IMR-90 (cell line): ENCODE results near the gene MYH11. TPM values are rescaled to one million over a fixed set of nuclear protein-coding genes. Genes with fewer than 3 reads are reported as not detected.

ENCODE experiments used
- ATAC-seq: fragments of 200-7000 bp; cut with Tn5 transposase; 2 replicates; pipeline ENCODE4 v1.9.1; 2020; ENCODE audit warnings: low read depth, mild to moderate bottlenecking, moderate library complexity
- BruUV-seq: library from RNA; stranded (reverse); fragments of 400-500 nt; replicated peaks from 2 replicates; lab custom pipeline; 2021; lab: Mats Ljungman, UMichigan
- CTCF ChIA-PET: fragments of 300-600 bp; formaldehyde crosslinking; extraction: SDS; loops from one replicate; lab custom pipeline; 2021; ENCODE audit warnings: antibody characterized with exemption; lab: Yijun Ruan, JAX
- POLR2A ChIA-PET: fragments of 300-600 bp; sonication (Branson Sonifier 250); formaldehyde crosslinking; loops from one replicate; lab custom pipeline; 2022; ENCODE audit warnings: antibody characterized with exemption; ENCODE audit not compliant: unreplicated experiment; lab: Charles Lee
- DNase-seq: peaks from one replicate; pipeline ENCODE4 v3.0.0; 2013
- H2AFZ ChIP-seq: replicated peaks from 2 replicates; pipeline ENCODE3; 2013; ENCODE audit warnings: low read length, mild to moderate bottlenecking; ENCODE audit not compliant: poor library complexity
- H2AK5ac ChIP-seq: 2 replicates; pipeline ENCODE4 v1.6.1; 2013; ENCODE audit warnings: low read depth, low read length, inconsistent platforms
- H2AK9ac ChIP-seq: replicated peaks from 2 replicates; pipeline ENCODE3; 2013; ENCODE audit warnings: mild to moderate bottlenecking, low read depth, low read length, moderate library complexity; ENCODE audit not compliant: poor library complexity
- H2BK120ac ChIP-seq: 2 replicates; pipeline ENCODE4 v1.6.1; 2013; ENCODE audit warnings: low read depth, low read length, inconsistent platforms
- H2BK15ac ChIP-seq: 3 replicates; pipeline ENCODE4 v1.6.1; 2013; ENCODE audit warnings: low read depth, low read length, inconsistent platforms
- H2BK20ac ChIP-seq: 2 replicates; pipeline ENCODE4 v1.6.1; 2013; ENCODE audit warnings: low read depth, mild to moderate bottlenecking, inconsistent platforms, low read length, moderate library complexity
- H2BK5ac ChIP-seq: 2 replicates; pipeline ENCODE4 v1.6.1; 2013; ENCODE audit warnings: mild to moderate bottlenecking, low read depth, low read length, inconsistent platforms; ENCODE audit not compliant: poor library complexity, severe bottlenecking
- H3K14ac ChIP-seq: replicated peaks from 2 replicates; pipeline ENCODE4 v1.6.1; 2013; ENCODE audit warnings: low read depth, low read length, inconsistent platforms
- H3K18ac ChIP-seq: 2 replicates; pipeline ENCODE4 v1.6.1; 2013; ENCODE audit warnings: low read depth, low read length, control low read depth
- H3K23ac ChIP-seq: 2 replicates; pipeline ENCODE4 v1.6.1; 2013; ENCODE audit warnings: low read depth, low read length, inconsistent platforms
- H3K27ac ChIP-seq: 2 replicates; pipeline ENCODE4 v1.5.1; 2013; ENCODE audit warnings: mild to moderate bottlenecking, control low read depth, low read length; ENCODE audit not compliant: insufficient read depth
- H3K27me3 ChIP-seq: 2 replicates; pipeline ENCODE4 v1.6.1; 2013; ENCODE audit warnings: low read length; ENCODE audit not compliant: control insufficient read depth, insufficient read depth
- H3K36me3 ChIP-seq: 2 replicates; pipeline ENCODE4 v1.6.1; 2013; ENCODE audit warnings: low read length, mixed read lengths; ENCODE audit not compliant: control insufficient read depth, insufficient read depth
- H3K4ac ChIP-seq: 2 replicates; pipeline ENCODE4 v1.6.1; 2013; ENCODE audit warnings: low read depth, low read length, inconsistent platforms
- H3K4me1 ChIP-seq: 2 replicates; pipeline ENCODE4 v1.6.1; 2013; ENCODE audit warnings: low read length, mixed read lengths; ENCODE audit not compliant: control insufficient read depth, insufficient read depth
- H3K4me2 ChIP-seq: 2 replicates; pipeline ENCODE4 v1.6.1; 2013; ENCODE audit warnings: low read depth, mild to moderate bottlenecking, control low read depth, low read length, moderate library complexity
- H3K4me3 ChIP-seq: 2 replicates; pipeline ENCODE4 v1.5.1; 2013; ENCODE audit warnings: low read depth, mild to moderate bottlenecking, control low read depth, low read length, moderate library complexity; ENCODE audit not compliant: insufficient read depth
- H3K56ac ChIP-seq: 2 replicates; pipeline ENCODE4 v1.6.1; 2013; ENCODE audit warnings: low read length, inconsistent platforms; ENCODE audit not compliant: insufficient read depth; ENCODE audit errors: extremely low read depth
- H3K79me1 ChIP-seq, 2 experiments: 2 replicates each; pipeline ENCODE4 v1.6.1; 2013; ENCODE audit warnings: low read length in 2 of 2, inconsistent platforms in 1 of 2, low read depth in 1 of 2
- H3K9ac ChIP-seq: 2 replicates; pipeline ENCODE4 v1.6.1; 2013; ENCODE audit warnings: low read depth, low read length, control low read depth
- H3K9me1 ChIP-seq: 2 replicates; pipeline ENCODE4 v1.6.1; 2013; ENCODE audit warnings: low read length, inconsistent platforms; ENCODE audit not compliant: insufficient read depth
- H3K9me3 ChIP-seq: 2 replicates; pipeline ENCODE4 v1.6.1; 2013; ENCODE audit warnings: low read length; ENCODE audit not compliant: control insufficient read depth, insufficient read depth
- H4K20me1 ChIP-seq: 2 replicates; pipeline ENCODE4 v1.6.1; 2013; ENCODE audit warnings: low read length, inconsistent platforms; ENCODE audit not compliant: insufficient read depth
- H4K5ac ChIP-seq: 2 replicates; pipeline ENCODE4 v1.6.1; 2013; ENCODE audit warnings: mild to moderate bottlenecking, low read depth, low read length, control low read depth
- H4K8ac ChIP-seq, 2 experiments: 2 replicates each; pipeline ENCODE4 v1.6.1; 2013; ENCODE audit warnings: low read depth in 2 of 2, low read length in 2 of 2, control low read depth in 1 of 2, inconsistent platforms in 1 of 2
- H4K91ac ChIP-seq: 2 replicates; pipeline ENCODE4 v1.6.1; 2013; ENCODE audit warnings: low read depth, low read length, inconsistent platforms; ENCODE audit not compliant: insufficient read depth
- BHLHE40 ChIP-seq: fragments of 150-350 bp; IDR thresholded peaks from 2 replicates; pipeline ENCODE4 v1.6.1; 2016; ENCODE audit warnings: mild to moderate bottlenecking, low read depth, low read length
- MXI1 ChIP-seq: IDR thresholded peaks from 2 replicates; pipeline ENCODE4 v1.6.1; 2012; ENCODE audit warnings: low read depth, mild to moderate bottlenecking, low read length, moderate library complexity, borderline replicate concordance
- NFE2L2 ChIP-seq: fragments of 150-350 bp; IDR thresholded peaks from 2 replicates; pipeline ENCODE4 v1.6.1; 2016; ENCODE audit warnings: low read depth, mild to moderate bottlenecking, low read length
- SMC3 ChIP-seq: fragments of 150-350 bp; IDR thresholded peaks from 2 replicates; pipeline ENCODE4 v1.6.1; 2016; ENCODE audit warnings: low read depth, mild to moderate bottlenecking, antibody characterized with exemption, low read length, moderate library complexity
- WGBS, 2 experiments: methylation state at CpG; one replicate each; pipeline versions ENCODE4 v1.1.5 to v1.1.7; 2013; ENCODE audit warnings: missing lambda C conversion rate in 2 of 2; ENCODE audit not compliant: insufficient read length in 1 of 2; ENCODE audit errors: extremely low coverage in 2 of 2; 5-methylcytosine and 5-hydroxymethylcytosine counted together
- dilution Hi-C: fragments of 300-500 bp; cut with HindIII; formaldehyde crosslinking; loops from one replicate; pipeline ENCODE4 v1.14.3; 2018; ENCODE audit warnings: low sequenced_read_pairs; ENCODE audit not compliant: unreplicated experiment
- in situ Hi-C: fragments of 300-500 bp; cut with MboI; formaldehyde crosslinking; loops from 3 replicates; pipeline ENCODE4 v1.14.3; 2019; ENCODE audit warnings: low sequenced_read_pairs, inconsistent platforms, mixed read lengths
- intact Hi-C: fragments of 100-400 bp; cut with micrococcal nuclease; formaldehyde crosslinking; loops from 2 replicates; pipeline ENCODE4 v1.10.0; 2022
- polyA plus RNA-seq, 3 experiments: library from polyadenylated mRNA; depleted of rRNA; stranded (reverse); fragments of >200 nt; gene quantifications; 2 replicates each; pipeline ENCODE4 v1.2.3, GENCODE V29; 2012; ENCODE audit warnings: low replicate concordance in 1 of 3
- total RNA-seq: library from RNA; depleted of rRNA; stranded (reverse); fragments of >200 nt; gene quantifications from 2 replicates; pipeline ENCODE4 v1.2.3, GENCODE V29; 2012

Gene MYH11
- total and polyA plus RNA-seq, 2 of the 4 experiments (the other 2 are of a cell fraction) = under 0.01 to 0.12 TPM

- TF ChIP-seq NFE2L2 (no peak), SMC3 (no peak), BHLHE40 (peak; percentile 83; the same call in 1 of the 2 replicates), MXI1 (no peak)
- H3K4me1 ChIP-seq = peaks cover 16% of the 10 kb centered on the region
- ATAC-seq = peak; percentile 71
- no peaks in the 10 kb centered on the region for H3K79me1 ChIP-seq
- no peak overlapping the region for H2BK5ac ChIP-seq
- H2BK120ac ChIP-seq = peak overlapping the region; percentile 27; the same call in 1 of the 2 replicates
- H2AK5ac ChIP-seq = no peak overlapping the region
- H3K4ac ChIP-seq = peak overlapping the region; percentile 29; the same call in 1 of the 2 replicates
- no peaks in the 10 kb centered on the region for H4K20me1 ChIP-seq
- 37% methylated on average over 4 of the region's 11 CpGs; no CpG with 5 or more reads in 1 of the 2 experiments for WGBS, 2 experiments
- H3K27ac ChIP-seq = peak overlapping the region; percentile 21; the same call in 1 of the 2 replicates
- peak overlapping the region; percentile 73 for H2AFZ ChIP-seq
- H3K56ac ChIP-seq = no peak overlapping the region
- in situ Hi-C loops (no loop called here), dilution Hi-C loops (no loop called here), intact Hi-C loops (no loop called here)
- peaks cover 3% of the 10 kb centered on the region; the same call in 1 of the 2 replicates for H3K27me3 ChIP-seq
- H4K5ac ChIP-seq = peak overlapping the region; percentile 70; the same call in 1 of the 2 replicates
- H3K23ac ChIP-seq = no peak overlapping the region
- H3K9me3 ChIP-seq = peaks cover 5% of the 10 kb centered on the region
- H3K9me1 ChIP-seq = no peaks in the 10 kb centered on the region; the same call in 1 of the 2 replicates
- BruUV-seq = no TSS peak
- H2BK15ac ChIP-seq = no peak overlapping the region
- H4K91ac ChIP-seq = peak overlapping the region; percentile 51; the same call in 1 of the 2 replicates
- H3K4me2 ChIP-seq = no peak overlapping the region
- H2BK20ac ChIP-seq = no peak overlapping the region
- H3K14ac ChIP-seq = 0 out of 2 replicates have a peak overlapping the region, but pooled peaks have one; percentile 8
- DNase-seq = peak; percentile 45
- H3K18ac ChIP-seq = no peak overlapping the region; the same call in 1 of the 2 replicates
- H2AK9ac ChIP-seq = no peak overlapping the region
- peak overlapping the region in 1 of 2 experiments; percentile 27; a peak in 2 of 4 replicates for H4K8ac ChIP-seq
- ChIA-PET POLR2A (no interaction called here), CTCF (no interaction called here)
- H3K9ac ChIP-seq = peak overlapping the region; percentile 8; the same call in 1 of the 2 replicates
- H3K36me3 ChIP-seq = no peaks in the 10 kb centered on the region
- no peak overlapping the region for H3K4me3 ChIP-seq
Observed at GRCh38 chr16:15807603-15808009, 49.2 kb downstream of the MYH11 start.
